ENCODE data around the gene KCNH8. TPM values are rescaled to one million over a fixed set of nuclear protein-coding genes. Genes with fewer than 3 reads are reported as not detected.

KCNH8 gene
- polyA plus RNA-seq, 3 donors from 2014 or later = not detected

- Mint-ChIP-seq H3K9me3 (peaks cover 0 to 8% (median 0%) of the 10 kb centered on the region in 6 donors), H3K27ac (no peak overlapping the region), H3K4me3 (no peak overlapping the region), H3K4me1 (no peaks in the 10 kb centered on the region), H3K36me3 (no peaks in the 10 kb centered on the region), H3K27me3 (ENCODE audit: low read depth in 3 of 3) (no peaks in the 10 kb centered on the region)
- no peak for DNase-seq
These were observed 136.7 kb downstream of the KCNH8 start for GRCh38 chr3:19284974-19285373.

DNA sequence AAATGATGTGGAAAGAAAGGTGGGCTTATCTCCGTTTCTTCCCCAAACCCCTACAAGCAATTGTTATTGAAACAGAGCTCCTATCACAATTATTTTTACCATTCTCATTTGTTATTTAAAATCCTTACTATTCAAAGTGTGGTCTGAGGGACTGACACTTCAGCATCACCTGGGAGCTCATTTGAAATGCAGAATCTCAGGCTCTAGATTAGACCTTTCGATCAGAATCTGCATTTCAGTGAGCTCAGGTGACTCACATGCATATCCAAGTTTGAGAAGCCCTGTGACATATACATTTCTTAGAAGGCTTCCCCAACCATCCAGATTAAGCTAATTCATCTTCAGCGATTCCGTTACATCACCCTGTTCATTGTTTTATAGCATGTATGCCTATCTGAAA lies 145.0 kb downstream of the KCNH8 start:
- peaks cover 0 to 4% (median 0%) of the 10 kb centered on the region in 6 donors for H3K9me3 Mint-ChIP-seq
- DNase-seq = no peak
- H3K4me1 Mint-ChIP-seq = no peaks in the 10 kb centered on the region
- H3K36me3 Mint-ChIP-seq = no peaks in the 10 kb centered on the region
- H3K27ac Mint-ChIP-seq = no peak overlapping the region
- no peak overlapping the region for H3K4me3 Mint-ChIP-seq
- H3K27me3 Mint-ChIP-seq (ENCODE audit: low read depth in 3 of 3) = peaks cover 0 to 3% (median 3%) of the 10 kb centered on the region in 3 donors

DNA sequence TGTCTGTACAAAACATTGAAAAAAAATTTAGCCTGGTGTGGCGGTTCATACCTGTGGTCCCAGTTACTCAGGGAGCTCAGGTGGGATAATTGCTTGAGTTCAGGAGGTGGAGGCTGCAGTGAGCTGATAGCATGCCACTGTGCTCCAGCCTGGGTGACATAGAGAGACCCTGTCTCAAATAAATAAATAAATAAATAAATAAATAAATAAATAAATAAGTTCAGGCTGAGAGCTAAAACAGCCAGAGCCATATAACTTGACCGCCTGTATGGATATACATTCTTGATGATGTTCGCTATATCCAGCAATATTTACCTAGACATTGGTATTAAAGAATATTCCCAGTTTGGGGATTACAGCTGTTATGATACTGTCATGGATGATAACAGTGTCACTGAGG lies 146.9 kb downstream of the KCNH8 start:
- H3K27me3 Mint-ChIP-seq (ENCODE audit: low read depth in 3 of 3) = peaks cover 0 to 3% (median 3%) of the 10 kb centered on the region in 3 donors
- DNase-seq = no peak
- H3K4me1 Mint-ChIP-seq = no peaks in the 10 kb centered on the region
- no peak overlapping the region for H3K4me3 Mint-ChIP-seq
- H3K36me3 Mint-ChIP-seq = no peaks in the 10 kb centered on the region
- no peak overlapping the region for H3K27ac Mint-ChIP-seq
- peaks cover 0 to 4% (median 0%) of the 10 kb centered on the region in 6 donors for H3K9me3 Mint-ChIP-seq

GRCh38 chr3:19331931-19332330 lies 183.6 kb downstream of the KCNH8 start:
- no peaks in the 10 kb centered on the region for H3K36me3 Mint-ChIP-seq
- H3K4me3 Mint-ChIP-seq = no peak overlapping the region
- H3K4me1 Mint-ChIP-seq = no peaks in the 10 kb centered on the region
- H3K9me3 Mint-ChIP-seq = peaks cover 0 to 3% (median under 1%) of the 10 kb centered on the region in 6 donors
- peaks cover 0 to 2% (median 0%) of the 10 kb centered on the region in 3 donors for H3K27me3 Mint-ChIP-seq (ENCODE audit: low read depth in 3 of 3)
- no peak for DNase-seq
- H3K27ac Mint-ChIP-seq = no peak overlapping the region

DNA sequence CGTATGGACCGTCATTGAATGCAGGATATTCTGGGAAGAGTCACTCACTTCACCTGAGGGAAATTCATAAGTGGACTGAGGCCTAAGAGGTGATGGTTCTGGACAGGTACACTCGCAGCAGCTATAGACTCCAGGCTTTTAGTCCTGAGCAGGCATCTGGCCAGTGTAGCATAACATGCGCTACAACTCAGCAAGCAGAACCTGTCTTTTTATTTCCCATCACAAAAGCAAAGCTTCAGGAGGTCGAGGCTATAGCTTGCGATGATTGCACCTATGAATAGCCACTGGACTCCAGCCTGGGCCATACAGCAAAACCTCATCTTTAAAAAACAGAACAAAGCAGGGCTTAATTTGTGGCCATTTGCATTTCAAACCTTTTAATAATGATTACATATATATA lies 185.8 kb downstream of the KCNH8 start:
- H3K27me3 Mint-ChIP-seq (ENCODE audit: low read depth in 3 of 3) = no peaks in the 10 kb centered on the region
- H3K27ac Mint-ChIP-seq = no peak overlapping the region
- peaks cover 0 to 10% (median 0%) of the 10 kb centered on the region in 6 donors for H3K9me3 Mint-ChIP-seq
- DNase-seq = no peak
- H3K4me1 Mint-ChIP-seq = no peaks in the 10 kb centered on the region
- no peaks in the 10 kb centered on the region for H3K36me3 Mint-ChIP-seq
- H3K4me3 Mint-ChIP-seq = no peak overlapping the region

DNA sequence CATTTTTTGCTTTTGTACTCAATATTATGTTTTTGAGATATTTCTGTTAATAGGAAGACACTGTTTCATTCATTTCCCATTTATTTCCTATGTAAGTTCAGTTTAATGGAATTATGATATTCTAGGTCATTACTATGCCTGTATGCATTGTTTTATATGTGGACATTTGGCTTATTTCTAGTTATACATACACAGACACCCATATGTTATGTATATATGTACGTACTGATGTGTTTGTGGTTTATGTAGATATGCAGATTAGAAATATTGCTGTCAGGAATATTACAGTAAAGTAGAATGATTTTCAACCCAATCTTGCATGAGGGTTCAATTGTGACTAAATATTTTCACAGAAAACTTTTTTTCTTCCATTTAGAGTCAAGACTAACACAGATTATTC lies 190.5 kb downstream of the KCNH8 start:
- peaks cover 0 to 10% (median 0%) of the 10 kb centered on the region in 6 donors for H3K9me3 Mint-ChIP-seq
- H3K27ac Mint-ChIP-seq = no peak overlapping the region

GRCh38 chr3:19342389-19342788 lies 194.1 kb downstream of the KCNH8 start:
- Mint-ChIP-seq H3K4me3 (no peak overlapping the region), H3K27ac (no peak overlapping the region), H3K4me1 (no peaks in the 10 kb centered on the region), H3K9me3 (peaks cover 0 to 7% (median 0%) of the 10 kb centered on the region in 6 donors), H3K36me3 (no peaks in the 10 kb centered on the region), H3K27me3 (ENCODE audit: low read depth in 3 of 3) (no peaks in the 10 kb centered on the region)
- DNase-seq = no peak

More for the DNA sequence above, 190.5 kb downstream of the KCNH8 start:
- H3K27me3 Mint-ChIP-seq (ENCODE audit: low read depth in 3 of 3) = no peaks in the 10 kb centered on the region
- no peak overlapping the region for H3K4me3 Mint-ChIP-seq
- no peaks in the 10 kb centered on the region for H3K4me1 Mint-ChIP-seq
- no peaks in the 10 kb centered on the region for H3K36me3 Mint-ChIP-seq
- no peak for DNase-seq

DNA sequence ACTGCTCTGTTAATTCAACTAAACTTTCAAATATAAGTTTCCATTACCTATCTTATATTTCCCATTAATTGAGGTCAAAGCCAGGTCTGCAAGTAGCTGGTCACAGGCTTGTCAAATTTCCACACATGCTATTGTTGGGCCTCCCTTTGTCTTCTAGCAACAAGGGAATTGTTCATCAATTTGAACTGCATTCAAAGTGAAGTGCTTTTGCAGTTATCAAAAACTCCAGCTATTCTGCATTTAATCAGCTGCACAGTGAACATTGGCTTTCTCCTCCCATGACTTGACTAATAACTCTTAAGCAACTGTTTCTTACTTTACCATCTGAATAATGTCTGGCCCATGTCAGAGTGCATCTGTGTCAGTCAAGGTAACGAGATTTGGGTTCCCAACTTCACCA lies 198.4 kb downstream of the KCNH8 start:
- Mint-ChIP-seq H3K9me3 (peaks cover 0 to 6% (median 0%) of the 10 kb centered on the region in 6 donors), H3K36me3 (no peaks in the 10 kb centered on the region), H3K4me3 (no peak overlapping the region), H3K27ac (no peak overlapping the region), H3K4me1 (no peaks in the 10 kb centered on the region), H3K27me3 (ENCODE audit: low read depth in 3 of 3) (peaks cover 0 to 3% (median 0%) of the 10 kb centered on the region in 3 donors)
- DNase-seq = no peak

DNA sequence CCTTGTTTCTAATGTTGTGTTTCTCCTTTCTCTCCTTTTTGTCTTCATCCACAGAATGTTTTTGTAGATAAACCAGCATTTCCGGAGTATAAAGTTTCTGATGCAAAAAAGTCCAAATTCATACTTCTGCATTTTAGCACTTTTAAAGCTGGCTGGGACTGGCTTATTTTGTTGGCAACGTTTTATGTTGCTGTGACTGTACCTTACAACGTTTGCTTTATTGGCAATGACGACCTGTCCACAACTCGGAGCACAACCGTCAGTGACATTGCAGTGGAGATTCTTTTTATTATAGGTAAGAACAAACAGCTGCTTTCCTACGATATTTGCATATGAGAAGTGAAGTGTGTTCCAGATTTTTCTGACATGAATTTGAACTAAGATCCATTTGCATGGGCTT lies 199.4 kb downstream of the KCNH8 start:
- no peak for DNase-seq
- no peak overlapping the region for H3K4me3 Mint-ChIP-seq
- peaks cover 0 to 12% (median 3%) of the 10 kb centered on the region in 6 donors for H3K9me3 Mint-ChIP-seq
- no peak overlapping the region for H3K27ac Mint-ChIP-seq
- H3K27me3 Mint-ChIP-seq (ENCODE audit: low read depth in 3 of 3) = peaks cover 0 to 3% (median 0%) of the 10 kb centered on the region in 3 donors
- no peaks in the 10 kb centered on the region for H3K36me3 Mint-ChIP-seq
- no peaks in the 10 kb centered on the region for H3K4me1 Mint-ChIP-seq

DNA sequence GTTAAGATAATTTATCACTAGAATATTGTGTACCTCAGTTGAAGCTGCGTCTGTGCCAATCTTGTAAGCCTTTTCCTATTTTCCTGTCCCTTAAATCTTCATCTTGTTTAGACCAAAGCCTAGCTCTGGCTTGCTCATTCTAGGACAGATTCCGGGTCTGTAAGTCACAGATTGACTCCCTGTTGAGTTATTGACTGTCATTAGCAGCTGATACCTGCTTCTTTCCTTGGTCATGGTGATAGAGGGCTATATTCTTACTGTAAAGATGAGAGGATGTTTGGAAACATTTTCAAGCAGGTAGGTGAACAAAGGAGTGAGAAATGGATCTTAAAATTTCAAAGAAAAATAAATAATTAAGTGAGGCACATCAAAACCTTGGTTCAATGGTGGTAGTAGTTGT lies 200.2 kb downstream of the KCNH8 start:
- H3K4me3 Mint-ChIP-seq = no peak overlapping the region
- H3K9me3 Mint-ChIP-seq = peaks cover 0 to 13% (median 3%) of the 10 kb centered on the region in 6 donors

DNA sequence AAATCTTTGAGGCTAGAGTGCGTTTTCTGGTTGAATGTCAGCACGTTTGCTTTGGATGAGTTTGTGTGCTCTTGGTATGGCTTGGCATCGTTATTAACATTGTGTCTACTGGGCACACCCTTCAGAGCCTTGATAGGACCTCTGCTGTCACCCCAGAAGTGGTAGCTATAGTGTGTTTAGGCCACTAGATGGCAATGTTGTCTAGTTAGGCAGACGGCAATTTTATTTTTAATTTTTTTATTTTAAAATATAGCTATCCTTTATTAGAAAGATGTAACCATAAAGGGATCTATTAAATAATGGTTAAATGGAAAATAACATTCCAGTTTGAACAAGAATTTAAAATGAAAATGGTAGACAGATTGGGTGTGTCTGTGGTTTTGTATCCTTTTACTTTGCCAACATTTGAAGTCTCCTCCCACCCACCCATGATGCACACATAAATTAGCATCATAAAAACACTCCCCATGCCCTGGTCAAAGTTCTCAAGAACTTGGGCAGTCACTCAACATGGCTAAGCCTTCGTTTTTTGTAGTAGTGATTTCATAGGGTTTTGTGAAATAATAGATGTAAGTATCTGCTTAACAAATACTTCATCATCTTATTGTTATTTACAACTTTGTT lies 200.7 kb downstream of the KCNH8 start:
- Mint-ChIP-seq H3K4me3 (no peak overlapping the region), H3K4me1 (no peaks in the 10 kb centered on the region), H3K9me3 (peaks cover 0 to 15% (median 3%) of the 10 kb centered on the region in 6 donors), H3K27ac (no peak overlapping the region), H3K27me3 (ENCODE audit: low read depth in 3 of 3) (peaks cover 0 to 3% (median 0%) of the 10 kb centered on the region in 3 donors), H3K36me3 (no peaks in the 10 kb centered on the region)
- no peak for DNase-seq

More for the DNA sequence above, 200.2 kb downstream of the KCNH8 start:
- no peaks in the 10 kb centered on the region for H3K36me3 Mint-ChIP-seq
- no peak overlapping the region for H3K27ac Mint-ChIP-seq
- H3K27me3 Mint-ChIP-seq (ENCODE audit: low read depth in 3 of 3) = peaks cover 0 to 3% (median 0%) of the 10 kb centered on the region in 3 donors
- no peak for DNase-seq
- H3K4me1 Mint-ChIP-seq = no peaks in the 10 kb centered on the region

GRCh38 chr3:19357947-19358346 lies 209.6 kb downstream of the KCNH8 start:
- no peak for DNase-seq
- Mint-ChIP-seq H3K36me3 (no peaks in the 10 kb centered on the region), H3K9me3 (peaks cover 0 to 8% (median 1%) of the 10 kb centered on the region in 6 donors), H3K27ac (no peak overlapping the region), H3K4me1 (no peaks in the 10 kb centered on the region), H3K4me3 (no peak overlapping the region), H3K27me3 (ENCODE audit: low read depth in 3 of 3) (no peaks in the 10 kb centered on the region)

GRCh38 chr3:19363071-19363470 lies 214.8 kb downstream of the KCNH8 start:
- Mint-ChIP-seq H3K27me3 (ENCODE audit: low read depth in 3 of 3) (no peaks in the 10 kb centered on the region), H3K4me1 (no peaks in the 10 kb centered on the region), H3K4me3 (no peak overlapping the region), H3K27ac (no peak overlapping the region), H3K9me3 (peaks cover 0 to 6% (median 0%) of the 10 kb centered on the region in 6 donors), H3K36me3 (no peaks in the 10 kb centered on the region)
- DNase-seq = no peak

- Mint-ChIP-seq H3K27ac (no peak overlapping the region), H3K4me3 (no peak overlapping the region), H3K36me3 (no peaks in the 10 kb centered on the region), H3K9me3 (peaks cover 0 to 6% (median 0%) of the 10 kb centered on the region in 6 donors), H3K4me1 (no peaks in the 10 kb centered on the region), H3K27me3 (ENCODE audit: low read depth in 3 of 3) (no peaks in the 10 kb centered on the region)
- DNase-seq = no peak
These were observed 215.8 kb downstream of the KCNH8 start for GRCh38 chr3:19364148-19364547.

DNA sequence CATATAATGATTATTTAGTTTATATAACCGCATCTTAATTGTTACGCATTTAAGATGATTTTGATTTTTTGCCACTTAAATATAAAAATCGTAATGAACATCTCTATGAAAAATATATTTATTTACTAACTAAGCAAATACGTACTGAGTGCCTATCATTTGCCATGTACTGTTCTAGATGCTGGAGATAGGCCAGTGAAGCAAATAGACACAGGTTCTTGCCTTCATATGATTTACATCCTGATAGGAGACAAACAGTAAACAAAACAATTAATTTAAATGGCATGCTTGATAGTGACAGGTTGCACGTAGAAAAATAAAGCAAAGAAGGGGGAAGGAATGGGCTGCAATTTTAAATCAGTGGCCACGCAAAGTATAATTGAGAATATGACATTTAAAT lies 217.2 kb downstream of the KCNH8 start:
- Mint-ChIP-seq H3K4me3 (no peak overlapping the region), H3K27me3 (ENCODE audit: low read depth in 3 of 3) (no peaks in the 10 kb centered on the region), H3K4me1 (no peaks in the 10 kb centered on the region), H3K36me3 (no peaks in the 10 kb centered on the region), H3K9me3 (peaks cover 0 to 7% (median 3%) of the 10 kb centered on the region in 6 donors), H3K27ac (no peak overlapping the region)
- no peak for DNase-seq
